ENCODE results near the gene PLXNB1. TPM values are rescaled to one million over a fixed set of nuclear protein-coding genes. Genes with fewer than 3 reads are reported as not detected.
A peak's percentile ranks its signal among the peaks of the same experiment; 100 is the strongest.

Gene PLXNB1
- total and polyA plus RNA-seq, 2 of the 13 experiments (the other 11 are each of a cell fraction or from before 2014, with no cell fraction given) = 86.0 to 143 TPM

DNA sequence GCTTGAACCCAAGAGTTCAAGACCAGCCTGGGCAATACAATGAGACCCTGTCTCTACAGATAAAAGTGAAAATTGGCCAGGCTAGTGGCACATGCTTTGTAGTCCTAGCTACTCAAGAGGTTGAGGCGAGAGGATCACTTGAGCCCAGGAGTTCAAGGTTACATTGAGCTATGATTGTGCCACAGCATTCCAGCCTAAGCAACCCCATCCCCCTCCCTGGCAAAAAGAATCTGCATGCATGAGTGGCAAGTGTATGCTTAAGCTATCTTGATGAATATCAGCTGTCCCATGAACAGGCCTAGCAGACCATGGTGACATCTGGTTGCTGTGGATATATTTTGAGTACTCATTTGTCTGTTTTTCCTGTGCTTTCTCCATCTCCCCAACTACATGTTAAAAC is 21.4 kb upstream of the PLXNB1 start (continued):
- TF ChIP-seq NCOA2 (CRISPR knock-in tag; IDR thresholded peaks at IDR 0.05) (peak; percentile 63; the same call in 1 of the 2 replicates), ZNF230 (CRISPR knock-in tag; IDR thresholded peaks at IDR 0.05) (no peak), ZNF672 (CRISPR knock-in tag; IDR thresholded peaks at IDR 0.05) (no peak), ZNF138 (CRISPR knock-in tag; IDR thresholded peaks at IDR 0.05; ENCODE audit: low read depth) (no peak), SRSF4 (IDR thresholded peaks at IDR 0.05; ENCODE audit: low read depth, low read length, poor library complexity, severe bottlenecking) (no peak), NR2F1 (CRISPR knock-in tag; IDR thresholded peaks at IDR 0.05) (peak in 1 of 2 experiments; percentile 53; a peak in 1 of 4 replicates), PTBP1 (IDR thresholded peaks at IDR 0.05; ENCODE audit: low read depth, low read length, poor library complexity, severe bottlenecking) (no peak), ZNF720 (CRISPR knock-in tag; IDR thresholded peaks at IDR 0.05) (no peak), ZC3H4 (CRISPR knock-in tag; IDR thresholded peaks at IDR 0.05; ENCODE audit: borderline replicate concordance) (no peak), WIZ (CRISPR knock-in tag; IDR thresholded peaks at IDR 0.05) (no peak), ERF (CRISPR knock-in tag; IDR thresholded peaks at IDR 0.05) (no peak), TOPORS (CRISPR knock-in tag; IDR thresholded peaks at IDR 0.05) (no peak), ZFAT (CRISPR knock-in tag; conservative IDR thresholded peaks at IDR 0.05) (no peak), SOX6 (IDR thresholded peaks at IDR 0.05) (no peak), SOX6 (CRISPR knock-in tag; IDR thresholded peaks at IDR 0.05) (peak; percentile 29; the same call in 1 of the 2 replicates), NPAS2 (CRISPR knock-in tag; IDR thresholded peaks at IDR 0.05; ENCODE audit: borderline replicate concordance) (no peak)
- TF ChIP-seq, protein P1, sequence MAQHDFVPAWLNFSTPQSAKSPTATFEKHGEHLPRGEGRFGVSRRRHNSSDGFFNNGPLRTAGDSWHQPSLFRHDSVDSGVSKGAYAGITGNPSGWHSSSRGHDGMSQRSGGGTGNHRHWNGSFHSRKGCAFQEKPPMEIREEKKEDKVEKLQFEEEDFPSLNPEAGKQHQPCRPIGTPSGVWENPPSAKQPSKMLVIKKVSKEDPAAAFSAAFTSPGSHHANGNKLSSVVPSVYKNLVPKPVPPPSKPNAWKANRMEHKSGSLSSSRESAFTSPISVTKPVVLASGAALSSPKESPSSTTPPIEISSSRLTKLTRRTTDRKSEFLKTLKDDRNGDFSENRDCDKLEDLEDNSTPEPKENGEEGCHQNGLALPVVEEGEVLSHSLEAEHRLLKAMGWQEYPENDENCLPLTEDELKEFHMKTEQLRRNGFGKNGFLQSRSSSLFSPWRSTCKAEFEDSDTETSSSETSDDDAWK (CRISPR knock-in tag; IDR thresholded peaks at IDR 0.05) = no peak
- TF ChIP-seq, protein P2, sequence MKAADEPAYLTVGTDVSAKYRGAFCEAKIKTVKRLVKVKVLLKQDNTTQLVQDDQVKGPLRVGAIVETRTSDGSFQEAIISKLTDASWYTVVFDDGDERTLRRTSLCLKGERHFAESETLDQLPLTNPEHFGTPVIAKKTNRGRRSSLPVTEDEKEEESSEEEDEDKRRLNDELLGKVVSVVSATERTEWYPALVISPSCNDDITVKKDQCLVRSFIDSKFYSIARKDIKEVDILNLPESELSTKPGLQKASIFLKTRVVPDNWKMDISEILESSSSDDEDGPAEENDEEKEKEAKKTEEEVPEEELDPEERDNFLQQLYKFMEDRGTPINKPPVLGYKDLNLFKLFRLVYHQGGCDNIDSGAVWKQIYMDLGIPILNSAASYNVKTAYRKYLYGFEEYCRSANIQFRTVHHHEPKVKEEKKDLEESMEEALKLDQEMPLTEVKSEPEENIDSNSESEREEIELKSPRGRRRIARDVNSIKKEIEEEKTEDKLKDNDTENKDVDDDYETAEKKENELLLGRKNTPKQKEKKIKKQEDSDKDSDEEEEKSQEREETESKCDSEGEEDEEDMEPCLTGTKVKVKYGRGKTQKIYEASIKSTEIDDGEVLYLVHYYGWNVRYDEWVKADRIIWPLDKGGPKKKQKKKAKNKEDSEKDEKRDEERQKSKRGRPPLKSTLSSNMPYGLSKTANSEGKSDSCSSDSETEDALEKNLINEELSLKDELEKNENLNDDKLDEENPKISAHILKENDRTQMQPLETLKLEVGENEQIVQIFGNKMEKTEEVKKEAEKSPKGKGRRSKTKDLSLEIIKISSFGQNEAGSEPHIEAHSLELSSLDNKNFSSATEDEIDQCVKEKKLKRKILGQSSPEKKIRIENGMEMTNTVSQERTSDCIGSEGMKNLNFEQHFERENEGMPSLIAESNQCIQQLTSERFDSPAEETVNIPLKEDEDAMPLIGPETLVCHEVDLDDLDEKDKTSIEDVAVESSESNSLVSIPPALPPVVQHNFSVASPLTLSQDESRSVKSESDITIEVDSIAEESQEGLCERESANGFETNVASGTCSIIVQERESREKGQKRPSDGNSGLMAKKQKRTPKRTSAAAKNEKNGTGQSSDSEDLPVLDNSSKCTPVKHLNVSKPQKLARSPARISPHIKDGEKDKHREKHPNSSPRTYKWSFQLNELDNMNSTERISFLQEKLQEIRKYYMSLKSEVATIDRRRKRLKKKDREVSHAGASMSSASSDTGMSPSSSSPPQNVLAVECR (CRISPR knock-in tag; IDR thresholded peaks at IDR 0.05; ENCODE audit: borderline replicate concordance) = peak; percentile 42; the same call in 1 of the 2 replicates
- TF ChIP-seq, protein P3, sequence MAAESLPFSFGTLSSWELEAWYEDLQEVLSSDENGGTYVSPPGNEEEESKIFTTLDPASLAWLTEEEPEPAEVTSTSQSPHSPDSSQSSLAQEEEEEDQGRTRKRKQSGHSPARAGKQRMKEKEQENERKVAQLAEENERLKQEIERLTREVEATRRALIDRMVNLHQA (CRISPR knock-in tag; IDR thresholded peaks at IDR 0.05) = no peak
- TF ChIP-seq, protein P4, sequence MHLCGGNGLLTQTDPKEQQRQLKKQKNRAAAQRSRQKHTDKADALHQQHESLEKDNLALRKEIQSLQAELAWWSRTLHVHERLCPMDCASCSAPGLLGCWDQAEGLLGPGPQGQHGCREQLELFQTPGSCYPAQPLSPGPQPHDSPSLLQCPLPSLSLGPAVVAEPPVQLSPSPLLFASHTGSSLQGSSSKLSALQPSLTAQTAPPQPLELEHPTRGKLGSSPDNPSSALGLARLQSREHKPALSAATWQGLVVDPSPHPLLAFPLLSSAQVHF (CRISPR knock-in tag; IDR thresholded peaks at IDR 0.05) = no peak
- TF ChIP-seq, protein P5, sequence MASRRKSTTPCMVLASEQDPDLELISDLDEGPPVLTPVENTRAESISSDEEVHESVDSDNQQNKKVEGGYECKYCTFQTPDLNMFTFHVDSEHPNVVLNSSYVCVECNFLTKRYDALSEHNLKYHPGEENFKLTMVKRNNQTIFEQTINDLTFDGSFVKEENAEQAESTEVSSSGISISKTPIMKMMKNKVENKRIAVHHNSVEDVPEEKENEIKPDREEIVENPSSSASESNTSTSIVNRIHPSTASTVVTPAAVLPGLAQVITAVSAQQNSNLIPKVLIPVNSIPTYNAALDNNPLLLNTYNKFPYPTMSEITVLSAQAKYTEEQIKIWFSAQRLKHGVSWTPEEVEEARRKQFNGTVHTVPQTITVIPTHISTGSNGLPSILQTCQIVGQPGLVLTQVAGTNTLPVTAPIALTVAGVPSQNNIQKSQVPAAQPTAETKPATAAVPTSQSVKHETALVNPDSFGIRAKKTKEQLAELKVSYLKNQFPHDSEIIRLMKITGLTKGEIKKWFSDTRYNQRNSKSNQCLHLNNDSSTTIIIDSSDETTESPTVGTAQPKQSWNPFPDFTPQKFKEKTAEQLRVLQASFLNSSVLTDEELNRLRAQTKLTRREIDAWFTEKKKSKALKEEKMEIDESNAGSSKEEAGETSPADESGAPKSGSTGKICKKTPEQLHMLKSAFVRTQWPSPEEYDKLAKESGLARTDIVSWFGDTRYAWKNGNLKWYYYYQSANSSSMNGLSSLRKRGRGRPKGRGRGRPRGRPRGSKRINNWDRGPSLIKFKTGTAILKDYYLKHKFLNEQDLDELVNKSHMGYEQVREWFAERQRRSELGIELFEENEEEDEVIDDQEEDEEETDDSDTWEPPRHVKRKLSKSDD (CRISPR knock-in tag; IDR thresholded peaks at IDR 0.05; ENCODE audit: low read depth) = no peak

All from HepG2 (cell line).